Measurements from ENCODE around the gene CLDN11. TPM values are rescaled to one million over a fixed set of nuclear protein-coding genes. Genes with fewer than 3 reads are reported as not detected.

Gene CLDN11
- total RNA-seq, 1 experiment from 2014 or later: 0.22 TPM

- H3K27ac ChIP-seq (ENCODE audit: low read depth, low read length): no peak overlapping the region
- H3K9ac ChIP-seq (ENCODE audit: low read length): no peak overlapping the region
- no peak overlapping the region for H2AFZ ChIP-seq (ENCODE audit: low read depth, low read length, poor library complexity, severe bottlenecking)
- H3K4me3 ChIP-seq (replicated peaks in 1 of 2; ENCODE audit: low read depth in 1 of 2, low read length in 2 of 2): no peak overlapping the region
- ChIA-PET RAD21 (ENCODE audit: low non-redundant PET in 1 of 2, low total read pairs in 2 of 2, uncharacterized antibody in 2 of 2, unreplicated experiment in 2 of 2) (no interaction called here), CTCF (no interaction called here), POLR2A (no interaction called here)
- H4K20me1 ChIP-seq (ENCODE audit: insufficient read depth): no peaks in the 10 kb centered on the region
- H3K27me3 ChIP-seq (ENCODE audit: insufficient read depth, low read length): no peaks in the 10 kb centered on the region
- intact Hi-C loops (cut with micrococcal nuclease): no loop called here
- ATAC-seq (no peak), DNase-seq (ENCODE audit: low read depth, low spot score) (no peak)
- no peaks in the 10 kb centered on the region for H3K9me2 ChIP-seq (ENCODE audit: insufficient read depth)
- no peaks in the 10 kb centered on the region for H3K79me2 ChIP-seq (ENCODE audit: insufficient read depth, low read length)
- no peaks in the 10 kb centered on the region for H3K4me1 ChIP-seq (ENCODE audit: control insufficient read depth in 1 of 2, insufficient read depth in 2 of 2, low read length in 2 of 2)
- TF ChIP-seq TCF7L2 (IDR thresholded peaks at IDR 0.05; ENCODE audit: borderline replicate concordance, extremely low read depth, insufficient read depth, insufficient read length) (no peak), MAX (IDR thresholded peaks at IDR 0.05) (no peak), ATF3 (IDR thresholded peaks at IDR 0.05) (no peak), POLR2A (IDR thresholded peaks at IDR 0.05; ENCODE audit: borderline replicate concordance, extremely low read depth, insufficient read depth, insufficient read length) (no peak), POLR2AphosphoS5 (IDR thresholded peaks at IDR 0.05; ENCODE audit: low read depth, low read length) (no peak), EZH2phosphoT487 (IDR thresholded peaks at IDR 0.05; ENCODE audit: borderline replicate concordance) (no peak), ZFX (IDR thresholded peaks at IDR 0.05) (no peak), EGR1 (IDR thresholded peaks at IDR 0.05; ENCODE audit: low read depth) (no peak), EZH2 (IDR thresholded peaks at IDR 0.05) (no peak), JUND (IDR thresholded peaks at IDR 0.05) (no peak), RAD21 (IDR thresholded peaks at IDR 0.05; ENCODE audit: low read depth) (no peak), SRF (IDR thresholded peaks at IDR 0.05; ENCODE audit: low read depth) (no peak)
- TF ChIP-seq, protein P1, sequence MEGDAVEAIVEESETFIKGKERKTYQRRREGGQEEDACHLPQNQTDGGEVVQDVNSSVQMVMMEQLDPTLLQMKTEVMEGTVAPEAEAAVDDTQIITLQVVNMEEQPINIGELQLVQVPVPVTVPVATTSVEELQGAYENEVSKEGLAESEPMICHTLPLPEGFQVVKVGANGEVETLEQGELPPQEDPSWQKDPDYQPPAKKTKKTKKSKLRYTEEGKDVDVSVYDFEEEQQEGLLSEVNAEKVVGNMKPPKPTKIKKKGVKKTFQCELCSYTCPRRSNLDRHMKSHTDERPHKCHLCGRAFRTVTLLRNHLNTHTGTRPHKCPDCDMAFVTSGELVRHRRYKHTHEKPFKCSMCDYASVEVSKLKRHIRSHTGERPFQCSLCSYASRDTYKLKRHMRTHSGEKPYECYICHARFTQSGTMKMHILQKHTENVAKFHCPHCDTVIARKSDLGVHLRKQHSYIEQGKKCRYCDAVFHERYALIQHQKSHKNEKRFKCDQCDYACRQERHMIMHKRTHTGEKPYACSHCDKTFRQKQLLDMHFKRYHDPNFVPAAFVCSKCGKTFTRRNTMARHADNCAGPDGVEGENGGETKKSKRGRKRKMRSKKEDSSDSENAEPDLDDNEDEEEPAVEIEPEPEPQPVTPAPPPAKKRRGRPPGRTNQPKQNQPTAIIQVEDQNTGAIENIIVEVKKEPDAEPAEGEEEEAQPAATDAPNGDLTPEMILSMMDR (IDR thresholded peaks at IDR 0.05 in 2 of 3, conservative IDR thresholded peaks at IDR 0.05 in 1 of 3; ENCODE audit: borderline replicate concordance in 1 of 3, insufficient read depth in 1 of 3, low read depth in 2 of 3, low read length in 2 of 3): no peak
- BruUV-seq (replicated peaks): no TSS peak
- no peak overlapping the region for H3K4me2 ChIP-seq (ENCODE audit: low read length)
- no peaks in the 10 kb centered on the region for H3K9me3 ChIP-seq (ENCODE audit: control insufficient read depth in 1 of 2, insufficient read depth in 1 of 2, low read depth in 1 of 2, low read length in 2 of 2)
- H3K36me3 ChIP-seq (ENCODE audit: control insufficient read depth in 1 of 2, insufficient read depth in 2 of 2, low read length in 2 of 2): no peaks in the 10 kb centered on the region
Observed at GRCh38 chr3:170386468-170386867, 32.2 kb upstream of the CLDN11 start.

Data from HCT116 (cell line).